ENCODE data around the gene OR56B4.
"Not testable (repeated sequence)": the region's sequence is repeated elsewhere in the genome, so short reads cannot be mapped to it uniquely, and the experiment has no call there.

Gene OR56B4

GRCh38 chr11:6107384-6107783 is at the start of gene OR56B4:
Gene OR56B4, plus strand, starts transcription at chr11:6107684. Its CDS starts 95 bp downstream, at chr11:6107779.
- not testable (repeated sequence) for DNase-seq (ENCODE audit: low read depth in 2 of 2)

- no peak for DNase-seq (ENCODE audit: low read depth in 2 of 2)
These were observed 46.0 kb upstream of the OR56B4 start for GRCh38 chr11:6061475-6061874.

DNA sequence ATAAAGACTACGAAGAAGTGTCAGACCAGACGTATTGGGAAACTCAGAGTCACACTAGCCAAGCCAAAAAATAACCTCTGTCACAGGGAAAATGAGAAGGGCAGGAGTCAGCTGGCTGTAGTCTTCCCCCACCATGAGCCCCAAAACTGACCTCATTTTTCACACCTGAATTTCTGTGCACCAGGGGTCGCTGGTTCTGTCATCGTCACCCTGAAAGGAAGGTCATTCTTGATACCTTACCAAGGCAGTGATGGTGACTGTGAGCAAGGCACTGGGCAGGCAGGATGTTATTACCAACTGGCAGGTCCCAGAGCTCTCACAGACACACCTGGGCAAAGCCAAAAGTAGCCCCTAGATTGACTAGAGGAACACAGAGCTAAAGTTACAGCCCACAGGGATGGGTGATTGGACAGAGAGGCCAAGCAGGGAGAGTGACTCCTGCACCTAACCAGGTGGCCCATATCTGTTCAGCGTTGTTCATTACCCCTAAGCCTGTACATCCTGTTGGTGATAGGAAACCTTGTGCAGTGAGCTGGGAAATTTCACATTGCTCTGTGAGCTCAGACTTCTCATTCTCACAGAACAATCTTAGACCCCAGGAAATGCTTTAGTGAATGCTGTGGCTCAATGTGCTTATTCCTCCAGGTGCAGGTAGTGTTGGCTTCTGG is 44.7 kb upstream of the OR56B4 start:
- no peak for DNase-seq (ENCODE audit: low read depth in 2 of 2)

GRCh38 chr11:6067502-6067901 is 40.0 kb upstream of the OR56B4 start:
- DNase-seq (ENCODE audit: low read depth in 2 of 2): no peak

GRCh38 chr11:6076443-6076842 is 31.0 kb upstream of the OR56B4 start:
- not testable (repeated sequence) for DNase-seq (ENCODE audit: low read depth in 2 of 2)

DNA sequence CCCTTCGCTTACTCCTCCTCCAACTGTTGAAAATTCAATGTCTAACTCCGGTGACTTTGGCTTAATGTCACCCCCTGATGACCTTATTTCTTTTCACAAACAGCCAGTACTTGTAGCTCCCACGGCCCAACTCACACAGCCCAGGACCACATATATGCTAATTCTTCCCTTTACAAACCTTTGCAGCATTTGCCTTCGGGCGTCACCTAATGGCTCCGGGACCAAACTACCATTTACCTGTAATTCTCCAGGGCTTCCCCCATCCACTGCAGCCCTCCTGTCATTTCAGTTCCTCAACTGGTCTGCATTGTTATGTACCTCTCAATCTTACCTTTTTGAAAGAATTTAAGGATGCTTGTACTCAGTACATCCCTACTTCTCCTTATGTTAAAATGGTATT is 29.8 kb upstream of the OR56B4 start:
- no peak for DNase-seq (ENCODE audit: low read depth in 2 of 2)

- no peak for DNase-seq (ENCODE audit: low read depth in 2 of 2)
These were observed 28.0 kb upstream of the OR56B4 start for GRCh38 chr11:6079463-6079862.

DNA sequence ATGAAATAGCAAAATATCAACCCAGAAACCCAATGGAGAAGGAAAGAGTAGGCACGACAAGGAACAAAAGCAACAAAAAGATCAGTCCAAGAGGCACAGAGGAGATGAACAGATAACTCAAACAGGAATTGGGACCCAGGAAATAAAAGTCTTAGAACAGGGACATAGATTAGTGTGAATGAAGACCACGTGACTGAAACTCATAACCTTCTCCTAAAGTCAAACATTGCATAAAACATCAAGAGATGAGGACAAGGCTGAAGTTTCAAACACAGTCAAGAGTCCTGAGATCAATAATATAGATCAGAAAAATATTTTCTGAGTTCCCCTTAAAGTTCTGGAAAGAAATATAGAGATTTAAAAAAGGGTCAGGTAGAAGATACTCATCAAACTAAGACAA is 24.4 kb upstream of the OR56B4 start:
- DNase-seq (ENCODE audit: low read depth in 2 of 2): no peak

DNA sequence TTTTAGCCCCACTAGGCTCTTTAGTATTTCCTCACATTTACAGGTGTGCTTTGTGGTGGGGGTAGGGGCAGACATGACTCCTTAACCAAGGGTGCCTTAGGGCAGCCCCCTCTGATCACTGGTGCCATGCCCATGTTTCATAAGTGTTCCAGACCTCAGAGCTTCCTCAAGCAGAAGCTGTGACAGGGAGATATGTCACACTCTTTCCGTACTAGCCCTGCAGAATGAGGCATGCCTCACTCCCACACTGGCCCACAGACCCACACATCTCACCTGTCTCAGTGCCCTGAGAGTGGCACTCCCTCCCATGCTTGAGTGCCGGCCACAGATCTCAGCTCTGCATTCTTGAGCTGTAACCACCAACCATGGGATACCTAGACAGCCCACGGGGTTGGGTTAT is 22.9 kb upstream of the OR56B4 start:
- no peak for DNase-seq (ENCODE audit: low read depth in 2 of 2)

GRCh38 chr11:6094186-6094585 is 13.3 kb upstream of the OR56B4 start:
- no peak for DNase-seq (ENCODE audit: low read depth in 2 of 2)

DNA sequence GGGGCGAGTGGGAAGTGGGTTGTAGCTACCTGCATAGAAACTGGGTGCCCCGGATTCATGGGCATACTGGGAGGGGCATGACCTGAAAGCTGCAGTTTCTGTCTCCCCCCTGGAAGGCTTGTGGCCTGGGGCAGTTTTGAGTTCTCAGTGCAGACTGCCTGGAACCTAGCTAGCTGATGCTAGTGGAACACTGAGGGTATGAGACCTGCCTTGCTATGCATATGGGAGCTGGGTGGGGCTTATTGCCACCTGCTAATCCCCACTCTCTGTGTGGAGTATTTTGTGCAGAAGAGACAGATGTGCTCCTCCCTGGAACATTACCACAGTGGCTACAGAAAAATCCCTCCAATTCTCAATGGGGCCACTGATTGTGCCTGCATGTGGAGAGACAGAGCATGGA is 11.7 kb upstream of the OR56B4 start:
- DNase-seq (ENCODE audit: low read depth in 2 of 2): no peak

- no peak for DNase-seq (ENCODE audit: low read depth in 2 of 2)
These were observed 11.1 kb upstream of the OR56B4 start for GRCh38 chr11:6096417-6096816.

DNA sequence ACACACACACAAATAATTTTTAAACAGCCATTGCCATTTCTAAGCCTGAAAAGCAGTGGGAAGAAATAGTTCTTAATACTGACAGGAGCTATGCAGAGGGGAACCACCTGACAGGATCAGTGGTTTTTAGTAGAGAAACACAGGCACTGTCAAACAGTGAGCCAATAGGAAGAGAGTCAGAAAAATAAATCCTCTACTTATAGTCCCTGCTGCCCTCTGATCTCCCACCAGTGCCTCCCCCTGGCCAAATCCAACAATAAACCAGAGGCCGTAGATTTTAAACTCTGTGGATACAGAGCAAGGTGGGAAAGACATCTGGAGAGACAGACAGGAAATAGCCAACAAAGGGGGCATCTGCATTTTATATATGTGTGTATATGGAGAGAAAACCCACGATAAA is 7.9 kb upstream of the OR56B4 start:
- DNase-seq (ENCODE audit: low read depth in 2 of 2): no peak

DNA sequence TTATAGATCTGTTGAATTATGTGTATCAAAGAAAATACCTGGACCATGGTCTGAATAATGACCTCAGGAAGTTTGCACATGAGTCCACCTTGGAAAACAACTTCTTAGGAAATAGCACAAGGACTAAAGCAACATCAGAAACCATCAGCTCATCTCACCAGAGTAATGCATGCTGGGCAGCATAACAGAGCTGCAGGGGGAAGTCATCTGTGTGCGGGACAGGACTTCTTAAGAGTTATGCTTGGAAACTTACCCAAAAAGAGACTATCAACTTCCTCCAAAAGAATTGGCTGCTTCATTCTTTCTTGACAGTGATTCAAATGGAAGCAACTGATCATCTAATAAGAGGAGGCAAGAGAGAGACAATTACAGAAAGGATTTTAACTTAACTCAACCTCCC is 2.5 kb downstream of the OR56B4 start:
- DNase-seq (ENCODE audit: low read depth in 2 of 2): no peak

DNA sequence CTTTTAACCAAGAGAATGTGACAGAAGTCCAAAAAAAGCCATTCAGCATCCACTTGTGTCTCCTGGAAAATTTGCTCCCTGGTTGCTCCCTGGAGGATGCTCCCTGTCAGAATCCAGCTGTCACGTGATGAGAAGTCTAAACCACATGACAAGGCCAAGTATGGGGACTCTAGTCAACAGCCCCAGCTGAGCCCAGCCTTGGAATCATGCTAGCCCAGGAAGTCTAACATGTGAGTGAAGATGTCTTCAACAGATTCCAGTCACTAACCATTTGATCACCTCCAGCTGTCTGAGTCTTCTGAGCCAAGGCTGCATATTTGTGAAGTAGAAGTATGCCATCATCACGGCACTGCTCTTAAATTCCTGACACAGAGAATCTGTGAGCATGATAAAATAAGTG is 4.2 kb downstream of the OR56B4 start:
- no peak for DNase-seq (ENCODE audit: low read depth in 2 of 2)

- DNase-seq (ENCODE audit: low read depth in 2 of 2): no peak
These were observed 9.2 kb downstream of the OR56B4 start for GRCh38 chr11:6116638-6117037.

GRCh38 chr11:6124245-6124644 is 16.8 kb downstream of the OR56B4 start:
- no peak for DNase-seq (ENCODE audit: low read depth in 2 of 2)

GRCh38 chr11:6127881-6128280 is 20.4 kb downstream of the OR56B4 start:
- no peak for DNase-seq (ENCODE audit: low read depth in 2 of 2)

- DNase-seq (ENCODE audit: low read depth in 2 of 2): no peak
These were observed 21.5 kb downstream of the OR56B4 start for GRCh38 chr11:6129011-6129410.

DNA sequence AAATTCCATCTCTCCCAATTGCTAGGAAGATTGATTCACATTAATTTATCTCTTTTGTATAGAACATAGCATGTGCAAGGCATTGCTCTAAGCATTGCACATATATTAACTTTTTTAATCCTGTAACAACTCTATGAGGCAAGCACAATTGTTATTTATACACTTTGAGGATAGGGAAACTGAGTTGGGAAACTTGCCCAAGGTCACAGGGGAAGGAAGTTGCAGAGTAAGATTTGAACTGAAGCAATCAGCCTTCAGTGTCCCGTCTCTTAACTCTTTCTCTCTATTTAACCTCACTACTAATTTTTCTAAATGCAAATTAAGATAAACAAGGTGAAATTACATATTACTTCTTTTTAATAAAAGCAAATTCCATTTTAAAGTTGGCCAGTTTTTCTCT is 22.2 kb downstream of the OR56B4 start:
- DNase-seq (ENCODE audit: low read depth in 2 of 2): no peak

GRCh38 chr11:6132431-6132830 is 24.9 kb downstream of the OR56B4 start:
- no peak for DNase-seq (ENCODE audit: low read depth in 2 of 2)

- not testable (repeated sequence) for DNase-seq (ENCODE audit: low read depth in 2 of 2)
These were observed 28.5 kb downstream of the OR56B4 start for GRCh38 chr11:6135936-6136335.

- no peak for DNase-seq (ENCODE audit: low read depth in 2 of 2)
These were observed 35.5 kb downstream of the OR56B4 start for GRCh38 chr11:6142936-6143335.

- not testable (repeated sequence) for DNase-seq (ENCODE audit: low read depth in 2 of 2)
These were observed 36.3 kb downstream of the OR56B4 start for GRCh38 chr11:6143737-6144136.
